Sigmoid colon (tissue), 4 donors: ENCODE measurements around the gene SIRT6.

Source experiments
- EP300 ChIP-seq, 4 donors: sonication (generic); formaldehyde crosslinking; IDR thresholded peaks; one replicate each; pipeline ENCODE4 v1.6.1; 2017; ENCODE audit warnings: antibody characterized with exemption in 4 of 4
- POLR2A ChIP-seq, 2 donors: fragments of 450-650 bp; IDR thresholded peaks; one replicate each; pipeline ENCODE4 v1.6.1; 2016; ENCODE audit warnings: antibody characterized with exemption in 2 of 2, mild to moderate bottlenecking in 2 of 2, moderate library complexity in 2 of 2

DNA sequence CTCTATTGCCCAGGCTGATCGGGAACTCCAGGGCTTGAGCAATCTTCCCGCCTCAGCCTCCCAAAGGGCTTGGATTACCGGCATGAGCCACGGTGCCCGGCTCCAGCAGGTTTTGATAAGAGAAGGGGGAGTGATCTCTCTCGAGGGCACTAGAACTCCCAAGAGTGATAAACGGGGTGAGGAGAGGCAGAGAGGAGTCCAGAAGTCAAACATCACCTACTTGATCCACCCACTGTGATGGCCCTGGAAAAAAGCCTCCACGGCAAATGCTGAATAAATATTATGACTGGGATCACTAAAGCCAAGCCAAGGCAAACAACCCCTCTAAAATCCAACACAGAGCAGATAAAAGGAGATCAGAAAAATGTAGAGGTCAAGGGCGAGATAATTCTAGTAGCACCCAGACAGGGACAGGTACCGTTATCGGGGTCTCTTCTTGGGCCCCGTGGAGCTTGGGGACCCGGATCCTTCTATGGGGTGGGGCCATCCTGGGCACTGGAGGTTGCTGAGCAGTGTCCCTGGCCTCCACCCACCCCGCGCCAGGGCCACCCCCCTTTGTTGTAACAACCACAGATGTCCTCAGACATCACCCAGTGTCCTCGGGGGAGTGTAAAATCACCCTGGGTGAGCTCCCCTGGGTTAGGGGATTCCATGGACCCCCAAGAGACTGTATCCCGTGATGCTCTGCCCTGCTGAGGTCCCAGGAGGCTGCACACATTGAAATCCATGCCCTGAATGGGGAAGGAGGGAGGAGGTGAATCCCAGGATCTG lies 32.7 kb downstream of the SIRT6 start:
- TF ChIP-seq POLR2A (IDR thresholded peaks at IDR 0.05) = no peak
- no peak for TF ChIP-seq EP300 (IDR thresholded peaks at IDR 0.05)
